ENCODE measurements around the gene EMX1.

The EMX1 gene

GRCh38 chr2:72983500-72984161 lies 66.3 kb downstream of the EMX1 start:
- Histone ChIP-seq H3K4me3 (ENCODE audit: low read length) (no peak overlapping the region), H3K4me2 (ENCODE audit: low read length) (no peak overlapping the region), H3K56ac (ENCODE audit: low read length) (no peak overlapping the region), H2BK120ac (ENCODE audit: low read depth, low read length) (no peak overlapping the region), H3K79me1 (ENCODE audit: low read length) (no peaks in the 10 kb centered on the region), H3K18ac (ENCODE audit: low read length) (no peak overlapping the region), H3K36me3 (ENCODE audit: control insufficient read depth, insufficient read depth, low read length) (no peaks in the 10 kb centered on the region), H4K8ac (ENCODE audit: low read depth, low read length) (no peak overlapping the region), H3K9ac (ENCODE audit: low read length) (no peak overlapping the region), H3K27me3 (ENCODE audit: insufficient read depth, low read length, poor library complexity) (no peaks in the 10 kb centered on the region), H3K4ac (ENCODE audit: low read depth, low read length) (no peak overlapping the region), H2BK5ac (ENCODE audit: low read length) (no peak overlapping the region), H3K79me2 (ENCODE audit: control insufficient read depth, insufficient read depth, low read length) (no peaks in the 10 kb centered on the region), H2BK15ac (replicated peaks; ENCODE audit: low read depth) (no peak overlapping the region), H4K5ac (ENCODE audit: low read length) (no peak overlapping the region), H2AK5ac (ENCODE audit: low read length) (no peak overlapping the region), H3K27ac (ENCODE audit: low read depth, low read length) (no peak overlapping the region), H3K4me1 (ENCODE audit: control insufficient read depth, low read depth, low read length) (no peaks in the 10 kb centered on the region), H3K23ac (ENCODE audit: low read length) (no peak overlapping the region)
- WGBS (ENCODE audit: extremely low coverage, insufficient coverage, low lambda C conversion rate), result no CpG with 5 or more reads among the region's 10 CpGs
- no peak for DNase-seq

GRCh38 chr2:72984172-72984671 lies 66.9 kb downstream of the EMX1 start:
- Histone ChIP-seq H2BK120ac (ENCODE audit: low read depth, low read length) (no peak overlapping the region), H3K27me3 (ENCODE audit: insufficient read depth, low read length, poor library complexity) (no peaks in the 10 kb centered on the region), H3K9ac (ENCODE audit: low read length) (no peak overlapping the region), H4K8ac (ENCODE audit: low read depth, low read length) (no peak overlapping the region), H3K27ac (ENCODE audit: low read depth, low read length) (no peak overlapping the region), H2AK5ac (ENCODE audit: low read length) (no peak overlapping the region), H3K4me1 (ENCODE audit: control insufficient read depth, low read depth, low read length) (no peaks in the 10 kb centered on the region), H3K4me2 (ENCODE audit: low read length) (no peak overlapping the region), H3K4me3 (ENCODE audit: low read length) (no peak overlapping the region), H2BK15ac (replicated peaks; ENCODE audit: low read depth) (no peak overlapping the region), H3K79me2 (ENCODE audit: control insufficient read depth, insufficient read depth, low read length) (no peaks in the 10 kb centered on the region), H3K79me1 (ENCODE audit: low read length) (no peaks in the 10 kb centered on the region), H3K36me3 (ENCODE audit: control insufficient read depth, insufficient read depth, low read length) (no peaks in the 10 kb centered on the region), H3K18ac (ENCODE audit: low read length) (no peak overlapping the region), H3K56ac (ENCODE audit: low read length) (no peak overlapping the region), H3K4ac (ENCODE audit: low read depth, low read length) (no peak overlapping the region), H2BK5ac (ENCODE audit: low read length) (no peak overlapping the region), H3K23ac (ENCODE audit: low read length) (no peak overlapping the region), H4K5ac (ENCODE audit: low read length) (no peak overlapping the region)
- DNase-seq, result no peak
- WGBS (ENCODE audit: extremely low coverage, insufficient coverage, low lambda C conversion rate), result no CpG with 5 or more reads among the region's 7 CpGs

Data from mesendoderm (in vitro differentiated cells).